ENCODE data around the gene HACD3.

- peak; percentile 64 to 89 (median 86) for TF ChIP-seq CTCF (IDR thresholded peaks at IDR 0.05)
- TF ChIP-seq POLR2AphosphoS5 (IDR thresholded peaks at IDR 0.05): peak; percentile 94
- peak; percentile 15 for TF ChIP-seq POLR2A (IDR thresholded peaks at IDR 0.05)
Observed at GRCh38 chr15:65516997-65517865, 13.0 kb upstream of the HACD3 start, which contains the start of gene DPP8.

Data from prostate gland (tissue), 2 donors.